Measurements from ENCODE around the gene ESAM. TPM values are rescaled to one million over a fixed set of nuclear protein-coding genes. Genes with fewer than 3 reads are reported as not detected.

Gene ESAM
- polyA plus RNA-seq, 3 donors: 0.18 to 0.74 (median 0.49) TPM

DNA sequence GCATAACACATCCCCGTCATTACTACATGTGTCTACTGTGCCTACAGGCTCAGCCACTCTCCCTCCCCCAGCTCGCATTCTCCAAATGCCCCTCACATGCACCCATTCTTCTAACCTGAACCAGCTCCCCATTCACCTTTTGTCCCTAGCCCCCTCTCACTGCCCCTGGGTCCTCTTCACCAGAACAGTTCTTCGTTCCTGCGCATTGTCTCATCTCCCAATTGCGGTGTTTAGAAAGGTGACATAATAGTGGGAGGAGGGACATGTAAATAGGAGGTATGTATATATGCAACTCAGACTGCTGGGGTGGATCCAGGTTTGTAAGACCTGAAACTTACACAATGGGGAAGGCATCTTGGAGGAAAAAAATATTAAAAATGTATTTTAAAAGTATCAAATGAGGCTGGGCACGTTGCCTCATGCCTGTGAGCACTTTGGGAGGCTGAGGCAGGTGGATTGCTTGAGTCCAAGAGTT, 5.3 kb downstream of the ESAM start:
- Histone ChIP-seq H3K4me3 (replicated peaks in 1 of 3; ENCODE audit: low read depth in 2 of 3, low read length in 3 of 3) (no peak overlapping the region), H2AFZ (ENCODE audit: insufficient read depth, low read depth, low read length, poor library complexity, severe bottlenecking) (no peak overlapping the region), H3K4me1 (ENCODE audit: control insufficient read depth in 1 of 2, insufficient read depth in 2 of 2, low read length in 2 of 2) (peaks cover 59 to 64% of the 10 kb centered on the region in 2 donors), H3K9ac (ENCODE audit: insufficient read depth, low read length, poor library complexity, severe bottlenecking) (no peak overlapping the region), H3K27me3 (ENCODE audit: control insufficient read depth in 2 of 2, insufficient read depth in 2 of 2, low read length in 2 of 2) (peaks cover 24 to 34% of the 10 kb centered on the region in 2 donors), H3K36me3 (replicated peaks in 1 of 2; ENCODE audit: control insufficient read depth in 1 of 2, insufficient read depth in 2 of 2, low read length in 2 of 2) (no peaks in the 10 kb centered on the region), H3K4me2 (replicated peaks; ENCODE audit: extremely low read depth, low read length, poor library complexity, severe bottlenecking) (no peak overlapping the region), H4K20me1 (ENCODE audit: insufficient read depth, low read length) (peaks cover 5% of the 10 kb centered on the region), H3K9me3 (replicated peaks in 1 of 2; ENCODE audit: control insufficient read depth in 1 of 2, insufficient read depth in 1 of 2, low read length in 2 of 2) (peaks cover 3 to 12% of the 10 kb centered on the region in 2 donors), H3K79me2 (ENCODE audit: insufficient read depth, low read length) (no peaks in the 10 kb centered on the region), H3K27ac (ENCODE audit: low read depth in 1 of 2, low read length in 2 of 2) (no peak overlapping the region)
- Mint-ChIP-seq H3K4me1 (peaks cover 53% of the 10 kb centered on the region), H3K36me3 (peaks cover 5 to 8% of the 10 kb centered on the region in 2 donors), H3K27me3 (ENCODE audit: low read depth in 3 of 3) (peaks cover 44 to 57% (median 44%) of the 10 kb centered on the region in 3 donors), H3K27ac (no peak overlapping the region), H3K4me3 (peak overlapping the region in 1 of 2 donors; percentile 35), H3K9me3 (peaks cover 0 to 18% (median 12%) of the 10 kb centered on the region in 7 donors)
- TF ChIP-seq, protein P1, sequence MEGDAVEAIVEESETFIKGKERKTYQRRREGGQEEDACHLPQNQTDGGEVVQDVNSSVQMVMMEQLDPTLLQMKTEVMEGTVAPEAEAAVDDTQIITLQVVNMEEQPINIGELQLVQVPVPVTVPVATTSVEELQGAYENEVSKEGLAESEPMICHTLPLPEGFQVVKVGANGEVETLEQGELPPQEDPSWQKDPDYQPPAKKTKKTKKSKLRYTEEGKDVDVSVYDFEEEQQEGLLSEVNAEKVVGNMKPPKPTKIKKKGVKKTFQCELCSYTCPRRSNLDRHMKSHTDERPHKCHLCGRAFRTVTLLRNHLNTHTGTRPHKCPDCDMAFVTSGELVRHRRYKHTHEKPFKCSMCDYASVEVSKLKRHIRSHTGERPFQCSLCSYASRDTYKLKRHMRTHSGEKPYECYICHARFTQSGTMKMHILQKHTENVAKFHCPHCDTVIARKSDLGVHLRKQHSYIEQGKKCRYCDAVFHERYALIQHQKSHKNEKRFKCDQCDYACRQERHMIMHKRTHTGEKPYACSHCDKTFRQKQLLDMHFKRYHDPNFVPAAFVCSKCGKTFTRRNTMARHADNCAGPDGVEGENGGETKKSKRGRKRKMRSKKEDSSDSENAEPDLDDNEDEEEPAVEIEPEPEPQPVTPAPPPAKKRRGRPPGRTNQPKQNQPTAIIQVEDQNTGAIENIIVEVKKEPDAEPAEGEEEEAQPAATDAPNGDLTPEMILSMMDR (IDR thresholded peaks at IDR 0.05): no peak
- no peak for DNase-seq
- intact Hi-C loops (cut with micrococcal nuclease): loop anchor here in 1 of 2 donors (5.0 kb wide), 1 partner anchor 36 kb away; no protein-coding TSS in a partner anchor
- WGBS (ENCODE audit: insufficient coverage): 89% methylated on average over 3 of the region's 6 CpGs

DNA sequence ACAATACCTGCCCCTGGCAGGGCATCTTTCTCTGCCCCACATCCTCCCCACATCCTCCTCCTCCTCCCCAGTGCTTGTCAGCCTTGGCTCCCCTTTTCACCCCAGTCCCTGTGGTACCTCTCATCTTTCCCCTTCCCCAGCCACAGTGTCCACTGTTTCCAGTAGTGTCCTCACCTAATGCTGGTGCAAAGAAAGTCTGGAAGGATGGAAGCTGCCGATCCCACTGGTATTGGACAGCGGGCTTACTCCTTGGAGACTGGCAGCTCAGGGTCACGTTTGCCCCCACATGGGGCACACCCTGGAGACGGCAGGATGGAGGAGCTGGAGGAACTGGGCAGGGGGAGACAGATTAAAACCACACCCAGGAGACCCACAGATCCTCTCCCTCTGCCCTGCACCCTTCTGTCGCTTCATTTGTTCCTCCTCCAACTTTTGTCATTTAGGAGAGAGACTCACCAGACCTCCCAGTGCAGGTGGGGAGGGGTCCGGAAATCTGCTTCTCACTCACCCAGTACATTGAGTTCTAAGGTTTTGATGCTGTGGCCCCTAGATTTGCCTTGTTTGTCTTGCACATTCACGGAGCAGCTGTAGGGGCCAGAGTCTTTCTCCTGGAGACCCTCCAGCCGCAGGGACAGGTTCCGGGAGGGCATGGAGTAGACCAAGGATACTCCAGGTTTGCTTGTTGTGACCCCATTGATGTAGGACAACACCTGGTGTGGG, 5.9 kb downstream of the ESAM start:
- peaks cover 5 to 6% of the 10 kb centered on the region in 2 donors for H3K36me3 Mint-ChIP-seq
- H3K9me3 Mint-ChIP-seq: peaks cover 0 to 14% (median 10%) of the 10 kb centered on the region in 7 donors
- Histone ChIP-seq H3K4me2 (replicated peaks; ENCODE audit: extremely low read depth, low read length, poor library complexity, severe bottlenecking) (no peak overlapping the region), H3K4me3 (replicated peaks in 1 of 3; ENCODE audit: low read depth in 2 of 3, low read length in 3 of 3) (no peak overlapping the region), H4K20me1 (ENCODE audit: insufficient read depth, low read length) (peaks cover under 1% of the 10 kb centered on the region), H2AFZ (ENCODE audit: insufficient read depth, low read depth, low read length, poor library complexity, severe bottlenecking) (no peak overlapping the region), H3K36me3 (replicated peaks in 1 of 2; ENCODE audit: control insufficient read depth in 1 of 2, insufficient read depth in 2 of 2, low read length in 2 of 2) (no peaks in the 10 kb centered on the region), H3K9me3 (replicated peaks in 1 of 2; ENCODE audit: control insufficient read depth in 1 of 2, insufficient read depth in 1 of 2, low read length in 2 of 2) (peaks cover 3 to 6% of the 10 kb centered on the region in 2 donors), H3K9ac (ENCODE audit: insufficient read depth, low read length, poor library complexity, severe bottlenecking) (no peak overlapping the region), H3K79me2 (ENCODE audit: insufficient read depth, low read length) (no peaks in the 10 kb centered on the region), H3K4me1 (ENCODE audit: control insufficient read depth in 1 of 2, insufficient read depth in 2 of 2, low read length in 2 of 2) (peaks cover 56 to 64% of the 10 kb centered on the region in 2 donors), H3K27ac (ENCODE audit: low read depth in 1 of 2, low read length in 2 of 2) (no peak overlapping the region), H3K27me3 (ENCODE audit: control insufficient read depth in 2 of 2, insufficient read depth in 2 of 2, low read length in 2 of 2) (peaks cover 18 to 28% of the 10 kb centered on the region in 2 donors)
- WGBS (ENCODE audit: insufficient coverage): 100% methylated on average over 4 of the region's 9 CpGs
- TF ChIP-seq, protein P1 (IDR thresholded peaks at IDR 0.05): no peak
- no peak overlapping the region for H3K27ac Mint-ChIP-seq
- peaks cover 47% of the 10 kb centered on the region for H3K4me1 Mint-ChIP-seq
- intact Hi-C loops (cut with micrococcal nuclease): loop anchor here in 1 of 2 donors (5.0 kb wide), 1 partner anchor 36 kb away; no protein-coding TSS in a partner anchor
- no peak overlapping the region for H3K4me3 Mint-ChIP-seq
- peaks cover 38 to 57% (median 41%) of the 10 kb centered on the region in 3 donors for H3K27me3 Mint-ChIP-seq (ENCODE audit: low read depth in 3 of 3)
- no peak for DNase-seq

All from CD14-positive monocyte (primary cell).